ENCODE results near the gene FHOD3. TPM values are rescaled to one million over a fixed set of nuclear protein-coding genes. Genes with fewer than 3 reads are reported as not detected.

The FHOD3 gene
- polyA plus RNA-seq, 4 donors: 36.8 to 46.8 (median 42.1) TPM

DNA sequence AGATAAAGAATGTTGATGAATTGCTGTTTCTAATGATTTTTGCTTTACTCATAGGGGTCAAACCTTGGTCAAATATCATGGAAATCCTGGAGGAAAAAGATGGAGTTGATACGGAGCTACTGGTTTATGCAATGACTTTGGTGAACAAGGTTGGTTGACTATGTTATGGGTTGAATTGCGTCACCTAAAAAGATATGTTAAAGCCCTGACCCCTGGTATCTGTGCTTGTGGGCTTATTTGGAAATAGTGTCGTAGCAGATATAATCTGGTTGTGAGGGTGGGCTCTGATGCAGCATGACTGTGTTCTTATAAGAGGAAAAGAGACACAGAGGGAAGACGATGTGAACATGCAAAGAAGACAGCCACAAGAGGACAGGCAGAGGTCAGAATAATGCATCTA, 305.1 kb downstream of the FHOD3 start:
- no peak for DNase-seq (ENCODE audit: low read depth in 4 of 4, low spot score in 3 of 4)

DNA sequence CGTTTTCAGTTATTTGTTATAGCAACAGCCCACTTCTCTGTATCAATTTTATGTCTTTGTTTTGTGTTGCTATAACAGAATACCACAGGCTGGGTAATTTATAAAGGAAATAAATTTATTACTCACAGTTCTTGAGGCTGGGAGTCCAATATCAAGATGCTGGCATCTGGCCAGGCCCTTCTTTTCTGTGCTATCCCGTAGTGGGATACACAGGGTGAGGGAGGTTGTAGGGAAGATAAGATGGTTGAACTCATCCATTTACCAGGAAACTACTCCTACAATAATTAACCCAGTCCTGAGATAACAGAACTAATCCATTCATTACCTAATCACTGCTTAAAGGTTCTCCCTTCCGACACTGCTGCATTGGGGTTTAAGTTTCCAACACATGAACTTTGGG, 310.6 kb downstream of the FHOD3 start:
- no peak for DNase-seq (ENCODE audit: low read depth in 4 of 4, low spot score in 3 of 4)

DNA sequence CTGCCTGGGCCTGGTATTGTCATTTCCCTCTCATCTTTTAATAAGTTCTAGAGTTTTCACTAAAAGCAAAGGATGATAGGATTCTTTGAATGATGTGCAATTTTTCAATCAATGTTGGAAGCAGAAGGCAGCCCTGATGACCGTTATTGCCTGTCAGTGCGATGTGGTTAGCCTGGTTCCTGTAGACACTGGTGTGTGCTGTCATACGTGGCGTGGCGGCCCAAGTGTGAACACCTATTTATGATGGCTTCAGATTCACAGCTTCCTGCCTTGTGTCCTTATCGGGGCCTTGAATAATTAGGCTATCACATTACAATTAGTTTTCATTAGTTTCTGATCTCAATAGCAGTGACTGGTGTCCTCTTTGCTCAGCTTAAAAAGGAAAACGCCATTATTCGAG, 312.7 kb downstream of the FHOD3 start:
- DNase-seq (ENCODE audit: low read depth in 4 of 4, low spot score in 3 of 4): no peak

DNA sequence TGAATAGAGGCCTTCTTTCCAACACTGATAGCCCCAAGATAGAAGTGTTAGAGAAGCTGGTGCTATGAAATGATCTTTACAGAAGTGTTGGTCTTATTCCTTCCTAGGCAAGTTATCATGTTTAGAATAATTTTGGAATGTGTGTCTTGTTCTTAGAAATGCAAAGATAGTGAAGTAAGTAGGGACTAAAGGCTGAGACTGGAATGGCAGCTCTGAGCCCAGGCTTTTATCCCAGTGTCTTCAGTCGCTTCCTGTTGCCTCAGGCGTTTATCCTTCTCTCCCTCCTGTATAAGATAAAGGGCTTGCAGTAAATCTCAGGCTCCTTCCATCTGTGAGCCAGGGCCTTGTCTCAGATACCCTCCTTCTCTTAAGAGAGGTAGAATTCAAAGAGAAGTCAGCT, 313.1 kb downstream of the FHOD3 start:
- DNase-seq (ENCODE audit: low read depth in 4 of 4, low spot score in 3 of 4): no peak

DNA sequence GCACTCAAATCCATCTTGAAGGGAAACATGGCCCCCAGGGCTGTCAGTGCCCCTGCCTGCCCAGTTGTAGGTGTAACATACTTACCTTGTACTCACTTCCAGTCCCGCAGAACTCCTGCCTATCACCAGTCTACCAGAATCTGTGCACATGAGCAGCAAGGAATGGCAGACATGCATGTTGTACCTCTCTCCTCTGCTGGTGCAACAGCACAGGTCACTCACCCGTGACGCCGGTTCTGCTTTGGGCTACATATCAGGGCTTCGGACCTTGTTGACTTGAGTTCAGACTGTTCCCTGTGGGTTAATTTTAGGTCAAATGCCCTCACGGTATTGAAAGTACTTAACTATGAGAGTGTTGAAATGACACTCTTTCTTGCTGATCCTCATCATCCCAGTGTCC, 315.6 kb downstream of the FHOD3 start:
- no peak for DNase-seq (ENCODE audit: low read depth in 4 of 4, low spot score in 3 of 4)

DNA sequence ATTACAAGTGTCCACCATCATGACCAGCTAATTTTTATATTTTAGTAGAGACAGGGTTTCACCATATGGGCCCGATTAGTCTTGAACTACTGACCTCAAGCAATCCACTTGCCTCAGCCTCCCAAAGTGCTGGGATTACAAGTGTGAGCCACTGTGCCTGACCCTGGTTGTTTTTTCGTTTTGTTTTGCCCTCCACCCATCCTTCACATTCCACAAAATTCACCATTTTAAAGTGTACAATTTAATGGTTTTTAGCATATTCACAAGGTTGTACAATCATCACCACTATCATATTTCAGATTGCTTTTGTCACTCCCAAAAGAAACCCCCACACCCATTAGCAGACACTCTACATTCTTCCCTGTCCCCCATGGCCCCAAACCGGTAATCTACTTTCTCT, 316.3 kb downstream of the FHOD3 start:
- DNase-seq (ENCODE audit: low read depth in 4 of 4, low spot score in 3 of 4): no peak

DNA sequence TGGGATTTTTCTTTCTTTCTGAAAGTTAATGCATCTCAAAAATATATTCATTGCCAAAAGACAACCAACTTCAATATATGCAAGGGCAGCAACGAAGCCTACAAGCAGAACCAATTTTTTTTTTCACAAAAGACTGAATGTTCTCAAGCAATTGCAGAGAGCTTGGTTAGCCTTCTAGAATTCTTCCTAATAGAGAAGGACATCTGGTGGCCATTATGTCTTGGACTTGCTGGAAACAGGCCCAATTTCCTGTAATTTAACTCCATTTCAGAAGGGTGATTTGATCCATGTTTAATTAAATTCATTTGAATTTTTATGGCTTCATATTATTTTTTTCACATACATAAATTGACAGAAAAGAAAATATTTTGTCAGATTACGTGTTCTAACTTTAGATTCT, 323.3 kb downstream of the FHOD3 start:
- DNase-seq (ENCODE audit: low read depth in 4 of 4, low spot score in 3 of 4): no peak

GRCh38 chr18:36622610-36623009, 325.1 kb downstream of the FHOD3 start:
- DNase-seq (ENCODE audit: low read depth in 4 of 4, low spot score in 3 of 4): no peak

DNA sequence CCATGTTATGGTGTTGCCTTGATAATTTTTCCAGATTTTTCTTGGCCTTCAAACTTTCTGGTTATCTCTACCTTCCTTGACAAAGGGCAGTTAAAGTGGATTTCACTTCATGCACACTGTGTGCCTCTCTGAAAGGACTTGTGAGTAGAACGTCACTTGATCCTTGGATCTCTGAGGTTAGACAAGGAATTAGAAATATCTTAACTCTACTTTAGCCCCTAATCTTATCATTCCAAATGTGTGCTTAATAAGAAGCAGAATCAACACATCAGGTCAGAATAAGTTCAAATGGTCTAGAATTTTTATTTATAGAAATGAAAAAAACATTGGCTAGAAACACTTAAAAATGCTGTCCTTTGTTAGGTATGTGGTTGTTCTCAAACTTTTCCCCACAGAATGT, 325.6 kb downstream of the FHOD3 start:
- no peak for DNase-seq (ENCODE audit: low read depth in 4 of 4, low spot score in 3 of 4)

GRCh38 chr18:36623681-36624190, 326.2 kb downstream of the FHOD3 start:
- DNase-seq (ENCODE audit: low read depth in 4 of 4, low spot score in 3 of 4): no peak

DNA sequence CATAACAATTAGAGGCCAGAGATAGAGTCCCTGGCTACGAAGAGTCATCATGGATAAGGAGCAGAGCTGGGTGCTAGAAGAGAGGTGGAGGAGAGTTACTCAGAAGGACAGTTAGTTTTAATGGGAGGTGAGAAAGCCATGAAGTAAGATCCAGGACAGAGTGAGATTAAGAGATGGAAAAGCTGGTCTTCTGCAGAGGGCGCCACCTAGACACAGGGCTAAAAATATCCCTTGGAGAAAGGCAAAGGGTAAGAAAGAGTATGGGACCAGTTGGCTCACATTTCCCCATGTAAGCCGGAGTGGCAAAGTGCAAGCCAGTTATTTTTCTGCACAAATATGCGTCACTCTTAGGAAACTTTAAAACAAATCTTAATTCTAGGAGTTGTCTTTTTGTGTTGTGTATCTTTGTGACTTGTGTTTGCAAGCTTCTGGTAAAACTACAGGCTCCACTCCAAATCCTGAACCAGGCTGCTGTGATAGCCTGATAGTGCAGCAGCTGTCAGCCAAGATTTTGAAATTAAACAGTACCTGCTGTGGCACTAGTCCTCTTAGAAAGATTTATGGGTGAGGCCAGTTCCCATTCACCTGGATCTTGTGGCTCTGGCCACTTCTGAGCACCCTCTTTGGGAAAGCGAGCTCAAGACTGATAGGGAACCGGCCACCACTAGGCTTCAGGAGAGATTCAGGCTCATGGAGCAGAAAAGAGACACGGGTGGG, 327.1 kb downstream of the FHOD3 start:
- DNase-seq (ENCODE audit: low read depth in 4 of 4, low spot score in 3 of 4): no peak

- no peak for DNase-seq (ENCODE audit: low read depth in 4 of 4, low spot score in 3 of 4)
Measured at GRCh38 chr18:36625386-36625785, 327.9 kb downstream of the FHOD3 start.

- no peak for DNase-seq (ENCODE audit: low read depth in 4 of 4, low spot score in 3 of 4)
Measured at GRCh38 chr18:36627637-36628036, 330.1 kb downstream of the FHOD3 start.

DNA sequence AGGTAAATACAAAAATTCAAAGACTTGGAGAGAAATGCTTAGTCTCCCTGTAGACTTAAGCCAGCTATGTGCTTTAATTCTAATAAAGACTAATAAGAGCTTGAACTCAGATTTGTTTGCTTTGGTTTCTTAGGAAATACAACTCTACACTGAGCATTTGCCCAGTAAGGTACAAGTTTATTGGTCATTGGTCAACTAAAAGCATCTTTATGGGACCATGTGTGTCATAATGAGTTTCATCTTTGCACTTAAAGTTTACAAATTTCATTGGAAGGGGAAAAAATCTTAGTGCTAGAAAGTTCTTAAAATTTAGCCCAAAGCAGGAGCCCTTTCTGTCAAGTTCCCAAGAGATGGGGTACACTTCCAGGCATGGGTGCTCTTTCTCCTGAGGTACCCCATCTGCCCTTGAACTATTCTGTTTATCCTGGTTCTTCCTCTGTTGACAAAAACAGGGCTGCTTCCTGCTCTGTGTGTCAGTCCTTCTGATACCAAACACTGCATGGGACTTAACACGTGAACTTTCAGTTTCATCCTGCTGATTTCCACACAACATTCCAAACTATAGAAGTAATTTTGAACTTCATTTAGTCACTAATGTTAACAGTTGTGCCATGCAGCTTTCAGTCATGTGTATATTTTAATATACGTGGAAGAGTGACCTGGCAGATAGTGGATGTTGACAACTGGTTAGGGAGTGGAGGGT, 331.1 kb downstream of the FHOD3 start:
- DNase-seq (ENCODE audit: low read depth in 4 of 4, low spot score in 3 of 4): no peak

DNA sequence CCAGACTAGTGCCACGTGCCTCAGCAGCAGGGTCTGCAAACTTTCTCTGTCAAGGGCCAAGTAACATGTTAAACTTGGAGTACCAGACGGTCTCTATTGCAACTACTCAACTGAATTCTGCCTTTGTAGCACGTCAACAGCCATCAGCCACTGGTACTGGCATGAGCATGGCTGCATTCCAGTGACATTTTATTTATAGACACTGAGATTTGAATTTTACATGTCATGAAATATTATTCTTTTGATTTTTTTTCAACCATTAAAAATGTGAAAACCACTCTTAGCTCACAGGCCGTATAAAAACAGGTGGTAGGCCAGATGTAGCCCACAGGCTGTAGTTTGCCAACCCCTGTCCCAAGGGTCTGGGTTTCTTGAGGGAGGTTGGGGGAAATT, 331.6 kb downstream of the FHOD3 start:
- DNase-seq (ENCODE audit: low read depth in 4 of 4, low spot score in 3 of 4): no peak

DNA sequence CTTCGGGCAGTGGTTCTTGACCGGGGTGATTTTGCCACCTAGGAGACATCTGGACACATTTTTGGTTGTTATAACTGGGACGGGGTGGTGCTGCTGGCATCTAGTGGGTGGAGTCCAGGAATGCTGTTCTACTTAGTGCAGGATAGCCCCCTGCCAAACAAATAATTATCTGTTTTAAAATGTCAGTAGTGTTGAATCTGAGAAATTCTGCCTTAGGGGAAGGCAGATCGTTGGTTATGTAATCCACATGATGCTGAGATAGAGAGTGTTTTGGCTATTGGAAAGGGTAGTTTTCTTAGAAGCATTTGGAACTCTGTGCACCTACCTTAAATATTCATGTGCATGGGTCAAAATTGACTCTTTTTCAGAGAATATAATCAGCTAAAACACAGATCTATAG, 332.3 kb downstream of the FHOD3 start:
- no peak for DNase-seq (ENCODE audit: low read depth in 4 of 4, low spot score in 3 of 4)

DNA sequence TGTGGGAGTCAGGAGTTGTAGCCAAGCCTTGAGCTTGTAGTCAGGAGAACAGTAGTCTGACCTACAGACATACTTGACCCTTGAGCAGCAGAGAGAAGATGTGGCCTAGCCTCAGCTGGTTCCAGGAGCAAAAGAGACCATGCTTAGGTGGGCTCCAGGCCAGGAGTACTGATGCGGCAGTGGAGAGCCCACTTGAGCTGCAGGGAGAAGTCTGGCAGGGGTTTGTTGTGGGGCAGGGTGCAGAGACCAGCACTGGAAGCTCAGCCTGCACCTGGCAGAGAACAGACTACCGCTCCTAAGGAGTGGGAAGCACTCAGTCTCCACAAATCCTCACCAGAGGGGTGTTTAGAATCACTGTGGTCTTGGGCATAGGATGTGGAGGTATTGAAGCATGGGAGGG, 333.4 kb downstream of the FHOD3 start:
- no peak for DNase-seq (ENCODE audit: low read depth in 4 of 4, low spot score in 3 of 4)

GRCh38 chr18:36633961-36634412, 336.5 kb downstream of the FHOD3 start:
- DNase-seq (ENCODE audit: low read depth in 4 of 4, low spot score in 3 of 4): no peak

GRCh38 chr18:36634573-36635216, 337.2 kb downstream of the FHOD3 start:
- no peak for DNase-seq (ENCODE audit: low read depth in 4 of 4, low spot score in 3 of 4)

- DNase-seq (ENCODE audit: low read depth in 4 of 4, low spot score in 3 of 4): no peak
Measured at GRCh38 chr18:36635414-36636096, 338.0 kb downstream of the FHOD3 start.

GRCh38 chr18:36636237-36636817, 338.8 kb downstream of the FHOD3 start:
- no peak for DNase-seq (ENCODE audit: low read depth in 4 of 4, low spot score in 3 of 4)

Data from right renal pelvis (tissue), 4 donors.